ENCODE data around the gene OR2W1.

The OR2W1 gene

GRCh38 chr6:29009358-29009757, 35.6 kb downstream of the OR2W1 start:
- no peak for TF ChIP-seq SPI1 (IDR thresholded peaks at IDR 0.05; ENCODE audit: low read depth, low read length)
- no peak for TF ChIP-seq PAX5 (IDR thresholded peaks at IDR 0.05; ENCODE audit: insufficient read depth, low read length, severe bottlenecking)
- no peak for TF ChIP-seq TAF1 (IDR thresholded peaks at IDR 0.05; ENCODE audit: low read depth, low read length)
- no peak for TF ChIP-seq POLR2A (IDR thresholded peaks at IDR 0.05; ENCODE audit: low read depth, low read length)
- no peak for TF ChIP-seq POLR2AphosphoS5 (IDR thresholded peaks at IDR 0.05; ENCODE audit: low read depth, low read length)
- no peak for TF ChIP-seq POU2F2 (IDR thresholded peaks at IDR 0.05; ENCODE audit: low read depth, low read length)
- FAIRE-seq: no peak
- DNase-seq (ENCODE audit: insufficient read length, low spot score): no peak

- FAIRE-seq (no peak), DNase-seq (ENCODE audit: insufficient read length, low spot score) (no peak)
- TF ChIP-seq SPI1 (IDR thresholded peaks at IDR 0.05; ENCODE audit: low read depth, low read length) (no peak), POU2F2 (IDR thresholded peaks at IDR 0.05; ENCODE audit: low read depth, low read length) (no peak), POLR2A (IDR thresholded peaks at IDR 0.05; ENCODE audit: low read depth, low read length) (no peak)
Measured at GRCh38 chr6:29008089-29008488, 36.9 kb downstream of the OR2W1 start.

GRCh38 chr6:29005183-29005885, 39.6 kb downstream of the OR2W1 start, which contains the start of gene ZNF311:
TSS of gene ZNF311 (minus strand) at chr6:29005315. CDS start at chr6:29003954, 1,361 bp downstream.
- TF ChIP-seq POU2F2 (IDR thresholded peaks at IDR 0.05; ENCODE audit: low read depth, low read length) (no peak), POLR2AphosphoS5 (IDR thresholded peaks at IDR 0.05; ENCODE audit: low read depth, low read length) (no peak), SPI1 (IDR thresholded peaks at IDR 0.05; ENCODE audit: low read depth, low read length) (no peak), PAX5 (IDR thresholded peaks at IDR 0.05; ENCODE audit: insufficient read depth, low read length, severe bottlenecking) (no peak), POLR2A (IDR thresholded peaks at IDR 0.05; ENCODE audit: low read depth, low read length) (no peak), TAF1 (IDR thresholded peaks at IDR 0.05; ENCODE audit: low read depth, low read length) (no peak)
- no peak for FAIRE-seq
- DNase-seq (ENCODE audit: insufficient read length, low spot score): no peak

GRCh38 chr6:28996844-28997510, 48.0 kb downstream of the OR2W1 start:
- TF ChIP-seq TAF1 (IDR thresholded peaks at IDR 0.05; ENCODE audit: low read depth, low read length) (no peak), POLR2A (IDR thresholded peaks at IDR 0.05; ENCODE audit: low read depth, low read length) (no peak), POLR2AphosphoS5 (IDR thresholded peaks at IDR 0.05; ENCODE audit: low read depth, low read length) (no peak)
- no peak for FAIRE-seq
- no peak for DNase-seq (ENCODE audit: insufficient read length, low spot score)

GRCh38 chr6:28995093-28995650, 49.8 kb downstream of the OR2W1 start:
- FAIRE-seq (no peak), DNase-seq (ENCODE audit: insufficient read length, low spot score) (no peak)
- no peak for TF ChIP-seq PAX5 (IDR thresholded peaks at IDR 0.05; ENCODE audit: insufficient read depth, low read length, severe bottlenecking)
- TF ChIP-seq POLR2AphosphoS5 (IDR thresholded peaks at IDR 0.05; ENCODE audit: low read depth, low read length): no peak
- no peak for TF ChIP-seq POU2F2 (IDR thresholded peaks at IDR 0.05; ENCODE audit: low read depth, low read length)
- no peak for TF ChIP-seq SPI1 (IDR thresholded peaks at IDR 0.05; ENCODE audit: low read depth, low read length)
- no peak for TF ChIP-seq POLR2A (IDR thresholded peaks at IDR 0.05; ENCODE audit: low read depth, low read length)
- TF ChIP-seq TAF1 (IDR thresholded peaks at IDR 0.05; ENCODE audit: low read depth, low read length): no peak
